ENCODE measurements around the gene EDEM3. TPM values are rescaled to one million over a fixed set of nuclear protein-coding genes. Genes with fewer than 3 reads are reported as not detected.

Gene EDEM3
- total RNA-seq, 1 experiment from 2014 or later, result 23.7 TPM

Other genes with a start within 250 kb of the EDEM3 start
- 14.4 and 18.6 TPM in 2 replicates for gene NIBAN1, start 219.7 kb upstream of the EDEM3 start, total RNA-seq (2014; rRNA removed; shearing (Covaris generic))

All from SK-MEL-5 (cell line).